Gastrocnemius medialis (tissue), 4 donors: ENCODE results near the gene HOXB8.

Experiments
- CTCF ChIP-seq, 5 experiments: fragments of 450-650 bp in 3 of 5; fragments of 200-600 bp in 2 of 5; sonication (generic) in 2 of 5; IDR thresholded peaks in 4 of 5; conservative IDR thresholded peaks in 1 of 5; 1 replicate in 4 of 5; 2 replicates in 1 of 5; pipeline ENCODE4 v1.5.1; 2016 to 2019; ENCODE audit warnings: antibody characterized with exemption in 5 of 5, mild to moderate bottlenecking in 3 of 5, moderate library complexity in 3 of 5
- POLR2A ChIP-seq, 2 donors: fragments of 450-650 bp; IDR thresholded peaks; one replicate each; pipeline ENCODE4 v1.6.1; 2017; ENCODE audit warnings: antibody characterized with exemption in 2 of 2, mild to moderate bottlenecking in 2 of 2, moderate library complexity in 2 of 2

GRCh38 chr17:48603959-48604769 is 10.9 kb downstream of the HOXB8 start:
- TF ChIP-seq CTCF (IDR thresholded peaks at IDR 0.05 in 4 of 5, conservative IDR thresholded peaks at IDR 0.05 in 1 of 5) (no peak), POLR2A (IDR thresholded peaks at IDR 0.05) (no peak)
